AG04450 (cell line): ENCODE data around the gene FAM72A. TPM values are rescaled to one million over a fixed set of nuclear protein-coding genes. Genes with fewer than 3 reads are reported as not detected.
"Not testable (repeated sequence)": the region's sequence is repeated elsewhere in the genome, so short reads cannot be mapped to it uniquely, and the experiment has no call there.

ENCODE experiments used
- CTCF ChIA-PET: fragments of 300-600, 350-600 bp; formaldehyde crosslinking; extraction: SDS; loops from one replicate; lab custom pipeline; 2022; ENCODE audit warnings: antibody characterized with exemption, inconsistent platforms; lab: Charles Lee
- POLR2A ChIA-PET: fragments of 350-600 bp; formaldehyde crosslinking; extraction: SDS; loops from one replicate; lab custom pipeline; 2021; ENCODE audit warnings: antibody characterized with exemption, inconsistent platforms; lab: Yijun Ruan, JAX
- DNase-seq: peaks from one replicate; pipeline ENCODE4 v3.0.0-alpha.2; 2011; ENCODE audit warnings: low read depth, low spot score
- H3K27ac ChIP-seq: one replicate; pipeline ENCODE4 v1.5.1; 2012; ENCODE audit warnings: low read depth, low read length, control low read depth
- H3K27me3 ChIP-seq: one replicate; pipeline ENCODE4 v1.6.0; 2012; ENCODE audit warnings: low read length; ENCODE audit not compliant: control insufficient read depth, insufficient read depth
- H3K4me3 ChIP-seq: 2 replicates; pipeline ENCODE4 v1.5.1; 2011; ENCODE audit warnings: mild to moderate bottlenecking, low read depth, low read length, control low read depth
- H3K9me3 ChIP-seq: 2 replicates; pipeline ENCODE4 v1.5.1; 2012; ENCODE audit warnings: low read length; ENCODE audit not compliant: control insufficient read depth, insufficient read depth
- polyA minus RNA-seq: library from RNA; depleted of rRNA, polyadenylated mRNA; stranded (reverse); fragments of >200 nt; gene quantifications from 2 replicates; pipeline ENCODE4 v1.2.3, GENCODE V29; 2011; rRNA and poly(A)+ RNA removed
- polyA plus RNA-seq: library from polyadenylated mRNA; depleted of rRNA; stranded (reverse); fragments of >200 nt; gene quantifications from 2 replicates; pipeline ENCODE4 v1.2.3, GENCODE V29; 2011; rRNA removed

FAM72A gene
- polyA plus RNA-seq: 2.8 and 3.5 TPM in 2 replicates
- polyA minus RNA-seq: 2.3 and 2.8 TPM in 2 replicates

GRCh38 chr1:206202789-206203363 is at the start of gene FAM72A:
Gene FAM72A (minus strand): TSS chr1:206202839. CDS start chr1:206202025, 814 bp downstream.
- CTCF ChIA-PET, H3K9me3 ChIP-seq, H3K27me3 ChIP-seq, POLR2A ChIA-PET: not testable (repeated sequence)
- DNase-seq: peak; percentile 99
- H3K4me3 ChIP-seq: peak within 1 kb of the TSS; percentile 55
- peak within 1 kb of the TSS; percentile 65 for H3K27ac ChIP-seq

- H3K27me3 ChIP-seq, CTCF ChIA-PET, H3K27ac ChIP-seq, POLR2A ChIA-PET, H3K4me3 ChIP-seq, DNase-seq, H3K9me3 ChIP-seq: not testable (repeated sequence)
Observed at GRCh38 chr1:206250953-206251681, 48.5 kb upstream of the FAM72A start.

DNA sequence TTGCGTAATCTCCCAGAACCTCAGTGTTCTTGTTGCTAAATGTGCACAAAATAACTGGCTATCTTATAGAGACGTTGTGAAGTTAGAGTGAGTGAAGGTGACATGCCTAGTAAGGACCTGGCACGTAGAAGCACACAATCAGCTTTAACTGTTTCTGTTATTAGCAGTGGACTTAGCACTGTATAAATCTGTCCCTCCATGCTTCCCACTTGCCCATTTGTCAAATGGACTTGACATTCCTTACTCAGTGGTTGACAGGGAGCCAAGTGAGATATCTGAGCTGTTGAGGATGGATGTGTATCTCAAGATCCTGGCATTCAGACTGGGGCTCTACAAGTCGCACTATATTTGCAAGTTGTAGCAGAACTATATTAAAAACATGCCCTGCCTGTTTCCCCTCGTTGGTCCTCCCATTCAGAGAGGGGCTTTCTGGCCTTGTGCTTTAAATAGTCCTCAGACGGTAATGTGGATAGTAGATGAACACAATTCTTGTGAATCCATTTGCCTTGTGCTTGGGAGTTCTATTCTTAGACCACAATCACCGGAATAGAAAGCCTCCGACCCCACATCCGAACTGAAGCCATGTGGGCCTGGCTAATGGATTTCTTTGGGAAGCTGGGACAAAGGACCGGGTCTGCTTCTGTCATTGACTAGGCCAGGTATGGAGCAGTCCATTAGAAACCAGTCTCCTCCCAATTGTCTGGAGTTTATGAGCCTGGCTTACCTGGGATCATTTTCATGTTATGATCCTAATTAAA is 43.7 kb upstream of the FAM72A start:
- POLR2A ChIA-PET: not testable (repeated sequence)

DNA sequence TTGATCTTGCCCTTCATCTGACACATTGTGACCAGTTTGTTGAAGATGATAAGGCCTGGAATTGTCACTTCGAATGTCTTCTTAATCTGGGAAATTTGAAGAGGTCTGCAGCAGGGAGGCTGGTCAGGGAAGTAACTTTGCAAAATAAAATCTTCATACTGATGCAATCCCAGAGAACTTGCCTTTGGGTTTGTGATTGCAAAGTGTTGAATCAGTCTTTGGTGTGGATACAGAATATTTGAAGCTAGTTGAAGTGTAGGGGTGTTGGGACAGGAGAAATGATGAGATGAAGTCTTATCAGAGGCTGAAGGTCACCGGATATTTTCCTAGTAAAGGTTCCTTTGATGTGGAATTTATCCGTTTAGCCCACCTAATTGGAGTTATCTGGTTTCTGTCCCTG is 42.8 kb upstream of the FAM72A start:
- DNase-seq, H3K27ac ChIP-seq, POLR2A ChIA-PET, H3K27me3 ChIP-seq, H3K9me3 ChIP-seq, CTCF ChIA-PET, H3K4me3 ChIP-seq: not testable (repeated sequence)

More for the DNA sequence above, 43.7 kb upstream of the FAM72A start:
- CTCF ChIA-PET, H3K9me3 ChIP-seq, DNase-seq, H3K27ac ChIP-seq, H3K27me3 ChIP-seq, H3K4me3 ChIP-seq: not testable (repeated sequence)

DNA sequence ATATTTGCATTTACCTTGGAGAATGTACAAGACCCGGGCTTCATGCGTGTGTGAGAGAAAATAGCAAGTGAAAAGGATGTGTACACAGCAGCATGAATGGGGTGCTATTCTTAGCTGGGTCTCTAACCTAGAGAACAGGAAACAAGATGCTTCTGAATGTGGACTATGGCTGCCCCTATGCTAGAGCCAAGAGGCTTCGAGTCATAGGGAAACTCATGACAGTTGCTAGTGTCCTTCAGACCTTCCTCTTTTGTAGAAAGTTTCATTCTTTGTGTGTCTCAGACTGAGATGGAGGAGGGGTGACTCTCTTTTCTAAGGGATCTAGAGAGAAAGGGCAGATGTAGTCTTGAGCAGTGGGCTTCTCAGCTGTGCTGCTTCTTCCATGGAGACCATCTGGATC is 40.7 kb upstream of the FAM72A start:
- CTCF ChIA-PET, H3K27ac ChIP-seq, POLR2A ChIA-PET, H3K27me3 ChIP-seq, H3K9me3 ChIP-seq, H3K4me3 ChIP-seq, DNase-seq: not testable (repeated sequence)

DNA sequence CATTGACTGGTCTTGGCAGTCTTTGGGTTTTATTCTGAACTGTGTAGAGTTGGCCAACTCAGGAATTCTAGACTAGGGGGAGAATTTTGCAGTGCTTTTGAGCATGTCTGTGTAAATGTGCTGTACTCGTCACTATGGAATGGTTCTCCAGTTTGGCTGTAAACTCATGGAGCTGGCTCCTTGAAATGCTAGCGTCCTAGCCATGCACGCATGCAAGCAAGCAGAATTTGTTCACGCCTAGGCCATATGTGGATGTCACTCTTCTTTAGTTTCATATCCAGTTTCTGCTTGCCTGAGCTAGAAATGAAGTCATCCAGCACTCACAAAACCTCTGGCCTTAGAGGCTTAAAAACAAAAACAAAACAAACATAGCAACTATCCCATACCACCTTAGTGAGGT is 37.6 kb upstream of the FAM72A start:
- H3K4me3 ChIP-seq, DNase-seq, H3K9me3 ChIP-seq, CTCF ChIA-PET, H3K27me3 ChIP-seq, POLR2A ChIA-PET, H3K27ac ChIP-seq: not testable (repeated sequence)

DNA sequence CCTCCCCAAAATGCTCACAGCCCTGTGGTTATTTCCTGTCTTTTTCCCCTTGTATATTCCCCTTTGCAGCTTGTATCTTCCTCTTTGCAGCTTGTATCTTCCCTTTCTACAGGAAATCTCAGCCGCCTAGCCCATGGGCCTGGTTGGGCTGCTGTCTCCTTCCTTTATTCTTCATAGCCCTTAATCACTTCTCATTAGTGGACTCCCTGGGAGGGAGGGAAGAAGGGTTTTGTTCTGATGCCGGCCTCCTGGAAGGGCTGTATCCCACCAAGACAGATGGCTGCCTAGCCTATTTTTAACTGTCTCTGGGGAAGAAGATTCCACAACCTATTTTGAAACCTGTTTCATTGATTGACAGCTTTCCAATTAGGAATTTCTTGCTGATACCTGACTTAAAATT is 32.6 kb upstream of the FAM72A start:
- DNase-seq, H3K27me3 ChIP-seq, H3K4me3 ChIP-seq, H3K27ac ChIP-seq, CTCF ChIA-PET, H3K9me3 ChIP-seq, POLR2A ChIA-PET: not testable (repeated sequence)

- H3K4me3 ChIP-seq, DNase-seq, CTCF ChIA-PET, H3K27ac ChIP-seq, H3K9me3 ChIP-seq, H3K27me3 ChIP-seq, POLR2A ChIA-PET: not testable (repeated sequence)
Observed at GRCh38 chr1:206234189-206234916, 31.7 kb upstream of the FAM72A start.

DNA sequence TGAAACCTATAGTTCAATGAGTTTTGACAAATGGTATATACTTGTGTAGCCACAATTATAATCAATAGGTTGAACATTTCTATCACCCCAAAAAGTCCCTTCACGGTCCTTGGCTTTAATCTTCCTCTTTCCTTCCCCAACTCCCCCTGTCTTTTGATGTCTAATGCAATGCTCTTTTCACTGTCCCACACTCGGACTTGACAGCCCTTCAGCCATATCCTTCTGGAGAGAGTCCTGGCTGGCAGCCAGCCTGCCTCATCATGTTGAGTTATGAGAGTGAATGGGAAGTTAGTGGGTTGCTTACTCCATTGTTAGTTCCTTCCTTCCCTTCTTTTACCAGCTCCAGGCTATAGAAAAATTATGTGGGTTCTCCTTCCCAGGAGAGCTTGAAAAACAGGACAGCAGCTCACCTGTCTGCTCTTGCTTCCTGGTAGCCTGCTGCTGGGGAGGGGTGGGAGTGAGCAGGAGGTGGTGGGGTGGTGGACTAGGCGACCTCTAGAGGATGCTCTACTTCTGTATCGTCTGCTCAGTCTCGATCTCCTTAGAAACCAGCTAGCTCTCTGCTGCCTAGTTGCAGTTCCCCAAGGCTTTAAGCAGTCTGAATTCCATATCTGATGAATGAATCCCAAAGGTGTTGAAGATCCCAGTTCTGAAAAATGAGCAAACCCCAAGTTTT is 30.5 kb upstream of the FAM72A start:
- POLR2A ChIA-PET, DNase-seq, H3K9me3 ChIP-seq, CTCF ChIA-PET, H3K27ac ChIP-seq, H3K27me3 ChIP-seq, H3K4me3 ChIP-seq: not testable (repeated sequence)

DNA sequence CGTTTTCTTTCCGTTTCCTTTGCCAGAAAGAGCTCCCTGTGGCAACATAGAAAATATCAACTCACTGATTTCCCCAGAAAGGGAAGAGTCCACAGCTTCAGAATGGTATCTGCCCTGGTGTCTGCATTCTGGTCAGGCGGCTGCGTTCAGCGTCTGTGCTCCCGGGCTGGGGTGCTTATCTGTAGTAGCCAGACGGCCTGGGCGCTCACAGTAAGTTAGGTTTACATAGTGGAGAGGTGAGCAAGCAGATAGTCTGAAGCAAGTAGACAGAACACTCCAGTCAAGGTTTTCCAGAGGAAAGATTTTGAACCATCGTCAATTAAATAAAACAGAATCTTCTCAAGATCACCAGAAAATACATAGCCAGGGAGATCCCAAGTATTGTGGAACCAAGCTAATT is 29.4 kb upstream of the FAM72A start:
- H3K27ac ChIP-seq, H3K4me3 ChIP-seq, CTCF ChIA-PET, POLR2A ChIA-PET, H3K9me3 ChIP-seq, DNase-seq, H3K27me3 ChIP-seq: not testable (repeated sequence)

- H3K4me3 ChIP-seq, H3K9me3 ChIP-seq, POLR2A ChIA-PET, H3K27me3 ChIP-seq, CTCF ChIA-PET, H3K27ac ChIP-seq, DNase-seq: not testable (repeated sequence)
Observed at GRCh38 chr1:206229286-206229685, 26.6 kb upstream of the FAM72A start.
